DMS153 treated with DMSO at 0.1 percent for 48 hours (cell line): ENCODE measurements around the gene RALGPS1.

Source experiments
- DNase-seq: peaks from one replicate; lab custom pipeline; 2025; ENCODE audit not compliant: unreplicated experiment; lab: John Stamatoyannopoulos, UW

RALGPS1 gene

DNA sequence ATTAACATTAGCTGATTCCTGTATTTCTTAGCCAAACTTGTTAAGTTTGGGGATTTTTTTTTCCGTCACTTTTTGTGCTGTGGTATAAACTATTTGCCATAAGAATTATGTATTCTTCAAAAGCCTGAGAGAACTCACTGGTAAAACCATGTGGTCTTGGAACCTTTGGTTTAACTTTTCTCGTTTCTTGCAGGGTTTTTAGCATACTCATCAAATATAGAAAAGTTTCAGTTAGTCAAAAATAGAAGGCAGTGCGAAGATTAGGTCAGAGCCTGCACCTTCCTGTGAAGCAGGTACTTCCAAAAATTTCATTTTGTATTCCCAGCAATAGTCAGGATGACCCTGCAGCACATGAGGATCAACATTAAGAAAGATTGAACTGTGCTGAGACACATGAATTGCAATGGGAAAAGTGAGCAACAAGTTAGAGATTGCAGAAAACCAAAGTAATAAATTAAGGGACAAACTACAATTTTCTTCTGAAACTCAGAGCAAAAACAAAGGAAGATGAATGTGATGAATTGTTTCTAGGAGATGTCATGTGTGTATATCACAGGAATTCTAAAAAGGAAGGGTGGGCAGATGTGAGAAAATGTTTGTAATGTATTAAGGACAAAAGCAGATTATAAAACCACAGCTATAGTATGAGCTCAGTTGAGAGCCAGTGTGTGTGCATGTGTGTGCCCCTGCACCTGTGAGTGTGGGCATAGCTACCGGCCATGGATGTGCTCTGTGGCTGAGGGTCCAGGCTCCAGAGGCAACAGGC lies 105.6 kb downstream of the RALGPS1 start:
- DNase-seq = no peak

- no peak for DNase-seq
Observed at GRCh38 chr9:127020802-127021078, 106.2 kb downstream of the RALGPS1 start.

- DNase-seq = no peak
Observed at GRCh38 chr9:127021664-127022363, 107.2 kb downstream of the RALGPS1 start.

DNA sequence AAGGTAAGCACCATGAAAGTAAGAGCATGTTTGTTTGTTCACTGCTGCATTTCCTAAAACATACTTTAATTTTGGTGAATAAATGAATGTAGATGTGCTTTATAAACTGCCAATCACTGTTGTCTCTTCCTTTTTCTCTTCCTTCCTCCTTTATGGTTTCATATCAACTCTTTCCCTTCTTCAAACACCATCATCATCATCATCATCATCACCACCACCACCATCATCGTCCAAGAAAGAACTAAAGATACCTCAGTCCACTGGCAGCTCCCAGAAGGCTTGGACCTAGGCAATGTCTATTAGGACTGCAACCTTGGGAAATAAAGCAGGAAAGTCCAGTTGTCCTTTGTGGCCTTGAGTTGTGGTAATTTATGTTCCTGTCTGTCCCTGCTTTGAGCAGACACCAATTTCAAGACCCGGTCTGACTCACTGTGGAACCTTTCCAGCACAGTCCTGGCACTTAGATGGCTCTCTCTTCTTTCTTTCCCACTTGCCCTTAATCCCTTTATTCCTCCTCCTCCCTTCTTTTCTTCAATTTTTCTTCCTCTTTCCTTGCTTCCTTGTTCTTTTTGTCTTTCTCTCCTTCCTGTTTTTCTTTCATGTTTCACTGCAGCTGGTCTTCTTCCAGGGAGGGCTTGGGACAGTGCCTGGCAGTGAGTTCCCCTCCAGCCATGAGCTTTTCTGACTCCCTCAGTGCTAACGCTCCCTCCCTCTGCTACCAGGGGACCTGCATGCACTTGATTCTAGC lies 108.5 kb downstream of the RALGPS1 start:
- DNase-seq = no peak

DNA sequence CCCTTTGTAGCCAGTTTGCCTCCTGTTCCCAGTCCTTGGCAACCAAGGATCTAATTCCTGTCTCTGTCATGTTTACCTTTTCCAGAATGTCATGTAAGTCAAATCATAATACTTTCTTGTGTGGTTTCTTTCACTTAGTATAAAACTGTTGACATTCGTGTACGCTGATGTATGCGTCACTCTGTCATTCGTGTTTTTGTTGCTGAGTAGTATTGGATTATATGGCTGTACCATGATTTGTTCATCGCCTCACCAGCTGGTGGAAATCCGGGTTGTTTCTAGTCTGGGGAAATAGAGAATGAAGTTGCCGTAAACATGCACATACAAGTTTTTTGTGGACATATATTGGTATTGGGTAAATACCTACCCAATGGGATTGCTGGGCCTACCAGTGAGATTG lies 110.5 kb downstream of the RALGPS1 start:
- DNase-seq = no peak

GRCh38 chr9:127027694-127028093 lies 113.1 kb downstream of the RALGPS1 start:
- no peak for DNase-seq

DNA sequence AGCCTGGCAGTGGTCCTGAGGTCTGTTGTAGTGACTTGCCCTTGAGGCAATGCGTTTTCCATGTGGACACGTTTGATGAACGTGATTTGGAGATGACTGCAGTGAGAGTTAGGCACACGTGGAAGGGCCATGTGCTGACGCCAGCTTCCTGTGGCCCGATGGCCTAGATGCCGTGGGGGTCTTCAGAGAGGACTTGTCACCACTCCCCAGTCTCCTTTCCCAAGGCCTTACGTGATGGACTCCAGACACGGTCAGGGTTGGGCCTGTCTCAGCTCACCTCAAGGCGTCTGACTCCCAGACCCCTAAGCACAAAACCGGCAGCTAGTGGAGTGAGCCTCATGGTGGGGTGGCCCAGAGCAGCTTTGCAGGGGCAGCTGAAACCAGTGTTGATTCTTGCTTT lies 115.0 kb downstream of the RALGPS1 start:
- no peak for DNase-seq

DNA sequence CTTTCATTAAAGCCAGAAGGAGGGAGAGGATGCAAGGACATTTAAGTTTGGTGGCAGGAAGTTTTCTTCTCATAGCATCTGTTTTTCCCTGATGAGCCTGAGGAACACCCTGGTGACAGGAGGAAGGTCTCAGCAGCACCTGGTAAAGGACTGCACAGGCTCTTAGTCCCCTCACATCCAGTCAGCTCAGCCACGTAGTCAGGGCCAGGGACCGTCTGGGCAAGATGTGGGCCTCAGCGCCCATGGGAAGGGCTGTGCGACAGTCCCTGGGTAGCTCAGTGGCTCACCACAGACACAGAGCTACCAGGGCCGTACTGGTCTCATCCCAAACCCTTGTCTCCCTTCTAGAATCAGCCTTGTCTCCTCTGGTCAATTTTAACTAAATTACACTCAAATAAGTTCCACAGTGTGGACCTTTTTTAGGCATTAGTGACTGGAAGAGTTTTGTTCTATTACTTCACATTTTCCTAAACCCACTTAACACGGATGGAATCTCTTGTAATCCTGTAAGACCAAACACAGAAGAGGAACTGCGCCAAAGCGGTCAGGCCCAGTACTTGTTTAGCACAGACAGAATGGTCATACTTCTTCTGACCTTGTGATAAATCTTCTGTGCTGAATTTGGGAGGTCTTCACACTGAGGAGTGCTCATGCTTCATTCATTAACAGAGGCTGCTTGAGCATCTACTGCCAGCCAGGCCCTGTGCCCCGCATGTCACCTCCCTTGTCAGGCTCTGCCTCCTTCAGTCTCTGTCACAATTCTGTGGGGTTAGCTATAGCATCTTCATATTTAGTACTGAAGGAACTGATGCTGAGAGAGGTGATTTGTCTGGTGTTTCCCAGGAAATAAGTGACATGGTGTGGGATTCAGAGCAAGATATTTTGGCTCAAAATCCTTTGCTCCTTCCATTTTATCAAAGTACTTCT lies 116.5 kb downstream of the RALGPS1 start:
- DNase-seq = no peak

- no peak for DNase-seq
Observed at GRCh38 chr9:127032256-127032655, 117.7 kb downstream of the RALGPS1 start.

DNA sequence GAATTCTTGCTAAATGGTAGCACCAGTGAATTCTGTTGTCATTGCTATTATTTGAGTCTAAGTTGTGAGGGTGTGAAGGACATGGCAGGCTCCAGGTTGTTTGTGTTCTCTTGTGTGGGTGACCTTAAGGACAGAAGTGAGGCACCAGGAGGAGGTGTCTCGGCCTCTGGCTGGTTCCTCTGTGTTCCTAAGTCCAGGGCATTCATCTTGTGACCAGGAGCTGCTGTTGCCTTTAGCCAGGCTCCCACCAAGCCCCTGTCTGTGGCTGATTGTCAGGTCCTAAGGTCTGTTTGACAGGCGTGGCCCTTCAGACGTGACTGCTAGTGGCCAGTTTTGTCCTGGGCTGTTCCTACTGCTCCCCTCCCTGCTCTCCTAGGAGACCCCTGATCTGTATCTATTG lies 118.5 kb downstream of the RALGPS1 start:
- no peak for DNase-seq

DNA sequence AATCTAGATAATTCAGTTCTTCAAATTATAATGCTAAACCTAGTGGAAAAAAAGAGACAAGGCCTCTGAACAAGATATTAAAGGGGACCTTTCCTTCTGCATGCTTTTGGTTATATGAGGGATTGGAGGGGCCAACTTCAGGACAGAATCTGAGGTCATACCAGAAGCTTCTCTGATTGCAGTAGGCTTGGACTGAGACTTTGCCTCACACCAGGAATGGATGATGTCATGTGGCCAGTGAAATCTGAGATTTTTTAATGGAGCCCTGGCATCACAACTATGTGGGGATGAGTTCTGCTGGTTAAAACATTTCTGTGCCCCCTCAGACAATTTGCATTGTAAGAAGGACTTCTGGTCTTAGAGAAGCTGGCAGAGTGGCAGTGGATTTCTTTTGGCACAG lies 119.2 kb downstream of the RALGPS1 start:
- no peak for DNase-seq

- no peak for DNase-seq
Observed at GRCh38 chr9:127034691-127035090, 120.1 kb downstream of the RALGPS1 start.

GRCh38 chr9:127035423-127035822 lies 120.8 kb downstream of the RALGPS1 start:
- DNase-seq = no peak

- DNase-seq = no peak
Observed at GRCh38 chr9:127035948-127036347, 121.4 kb downstream of the RALGPS1 start.

DNA sequence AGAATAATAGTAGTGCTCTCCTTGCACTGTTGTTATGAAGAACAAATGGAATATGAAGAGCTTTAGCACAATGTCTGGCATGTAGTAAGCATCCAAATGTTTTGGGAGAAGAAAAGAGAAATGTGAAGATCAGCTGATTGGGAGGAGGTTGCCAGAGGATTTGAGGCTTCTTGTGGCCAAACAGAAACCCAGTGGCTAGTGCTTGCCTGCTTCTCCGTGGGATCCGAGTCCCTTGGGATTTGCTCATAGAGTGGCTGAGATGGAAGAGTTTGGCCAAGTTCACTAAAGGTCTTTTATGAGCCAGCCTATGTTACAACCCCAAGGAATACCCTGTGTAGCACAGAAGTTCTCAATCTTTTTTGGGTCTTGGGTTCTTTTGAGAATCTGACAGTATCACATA lies 121.9 kb downstream of the RALGPS1 start:
- DNase-seq = no peak

DNA sequence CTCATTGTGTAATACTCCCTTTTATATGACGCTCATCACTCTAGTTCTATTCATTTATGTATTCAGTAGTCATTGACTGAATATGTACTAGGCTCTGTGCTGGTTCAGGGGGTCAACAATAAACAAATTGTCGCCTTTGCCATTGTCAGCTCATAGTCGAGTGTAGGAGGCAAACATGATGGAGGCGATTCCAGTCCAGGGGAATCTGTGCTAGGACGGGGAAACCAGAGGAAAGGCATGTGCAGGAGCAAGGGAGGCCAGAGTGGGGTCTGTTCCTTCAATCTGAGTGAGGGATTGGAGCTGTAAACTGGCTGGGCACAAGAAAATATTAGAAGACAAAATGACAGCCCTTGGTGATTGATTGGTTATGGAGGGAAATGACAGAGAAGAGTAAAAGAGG lies 123.9 kb downstream of the RALGPS1 start:
- no peak for DNase-seq

- no peak for DNase-seq
Observed at GRCh38 chr9:127039492-127039891, 124.9 kb downstream of the RALGPS1 start.

GRCh38 chr9:127045148-127045547 lies 130.6 kb downstream of the RALGPS1 start:
- no peak for DNase-seq

DNA sequence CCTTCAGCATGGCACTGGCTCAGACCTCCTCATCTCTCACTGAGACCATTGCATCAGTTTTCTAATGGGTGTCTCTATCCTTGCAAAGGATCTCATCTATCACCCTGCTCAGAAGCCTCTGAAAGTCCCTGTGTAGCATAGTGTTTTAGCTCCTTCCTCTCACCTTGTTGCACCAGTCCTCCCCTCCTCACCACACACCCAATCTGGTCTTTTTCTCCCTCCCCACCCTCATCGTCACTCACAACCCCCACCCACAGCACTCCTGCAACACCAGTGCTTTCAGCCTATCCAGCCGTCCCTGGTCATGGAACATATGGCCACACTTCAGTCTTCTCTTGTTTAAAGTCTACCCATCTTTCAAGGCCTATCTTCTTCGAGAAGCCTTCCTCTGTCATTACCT lies 133.4 kb downstream of the RALGPS1 start:
- DNase-seq = no peak

GRCh38 chr9:127049044-127049443 lies 134.5 kb downstream of the RALGPS1 start:
- DNase-seq = no peak

DNA sequence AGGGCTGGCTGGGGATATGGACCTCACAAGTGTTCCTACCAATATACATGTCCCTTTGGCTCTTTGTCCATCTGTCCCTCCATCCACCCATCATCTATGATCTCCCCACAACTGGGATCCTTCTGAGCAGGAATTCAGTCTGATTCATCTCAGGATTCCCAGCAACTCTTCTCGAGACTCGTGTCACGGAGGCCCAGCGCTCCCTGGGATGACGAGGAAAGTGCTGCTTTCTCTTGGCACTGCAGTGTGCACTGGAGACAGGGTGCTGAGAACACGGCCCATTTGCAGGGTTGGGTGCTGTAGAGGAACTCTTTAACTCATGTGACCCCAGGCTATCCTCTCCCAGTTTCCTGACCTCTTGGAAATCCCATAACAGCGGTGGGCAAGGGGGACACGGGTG lies 135.0 kb downstream of the RALGPS1 start:
- no peak for DNase-seq
